Prostate gland (tissue), 2 donors: ENCODE measurements around the gene UNC5B.

Experiments
- POLR2A ChIP-seq: fragments of 450-650 bp; IDR thresholded peaks from one replicate; pipeline ENCODE4 v1.6.1; 2016; ENCODE audit warnings: antibody characterized with exemption, mild to moderate bottlenecking
- POLR2AphosphoS5 ChIP-seq: sonication (generic); formaldehyde crosslinking; IDR thresholded peaks from one replicate; pipeline ENCODE4 v1.6.1; 2017; ENCODE audit warnings: antibody characterized with exemption
- TF ChIP-seq, protein P1 (sequence below), 4 experiments: fragments of 200-600 bp in 2 of 4; fragments of 450-650 bp in 2 of 4; sonication (generic) in 2 of 4; IDR thresholded peaks; 1 replicate in 3 of 4; 2 replicates in 1 of 4; pipeline ENCODE4 v1.5.1; 2016 to 2019; ENCODE audit warnings: antibody characterized with exemption in 4 of 4, mild to moderate bottlenecking in 2 of 4, moderate library complexity in 2 of 4

GRCh38 chr10:71259282-71259681, 46.9 kb downstream of the UNC5B start:
- TF ChIP-seq POLR2A, result no peak
- TF ChIP-seq, protein P1, sequence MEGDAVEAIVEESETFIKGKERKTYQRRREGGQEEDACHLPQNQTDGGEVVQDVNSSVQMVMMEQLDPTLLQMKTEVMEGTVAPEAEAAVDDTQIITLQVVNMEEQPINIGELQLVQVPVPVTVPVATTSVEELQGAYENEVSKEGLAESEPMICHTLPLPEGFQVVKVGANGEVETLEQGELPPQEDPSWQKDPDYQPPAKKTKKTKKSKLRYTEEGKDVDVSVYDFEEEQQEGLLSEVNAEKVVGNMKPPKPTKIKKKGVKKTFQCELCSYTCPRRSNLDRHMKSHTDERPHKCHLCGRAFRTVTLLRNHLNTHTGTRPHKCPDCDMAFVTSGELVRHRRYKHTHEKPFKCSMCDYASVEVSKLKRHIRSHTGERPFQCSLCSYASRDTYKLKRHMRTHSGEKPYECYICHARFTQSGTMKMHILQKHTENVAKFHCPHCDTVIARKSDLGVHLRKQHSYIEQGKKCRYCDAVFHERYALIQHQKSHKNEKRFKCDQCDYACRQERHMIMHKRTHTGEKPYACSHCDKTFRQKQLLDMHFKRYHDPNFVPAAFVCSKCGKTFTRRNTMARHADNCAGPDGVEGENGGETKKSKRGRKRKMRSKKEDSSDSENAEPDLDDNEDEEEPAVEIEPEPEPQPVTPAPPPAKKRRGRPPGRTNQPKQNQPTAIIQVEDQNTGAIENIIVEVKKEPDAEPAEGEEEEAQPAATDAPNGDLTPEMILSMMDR (IDR thresholded peaks at IDR 0.05), result no peak
- TF ChIP-seq POLR2AphosphoS5, result no peak
